Bronchial epithelial cell (primary cell): Measurements from ENCODE around the gene TSG101. TPM values are rescaled to one million over a fixed set of nuclear protein-coding genes. Genes with fewer than 3 reads are reported as not detected.

Source experiments
- DNase-seq: peaks from one replicate; pipeline ENCODE4 v3.0.0-alpha.2; 2010; ENCODE audit warnings: low read depth
- FAIRE-seq: peaks from 2 replicates; lab custom pipeline; 2011; peaks lifted over from hg19 to GRCh38; lab: Jason Lieb, UNC
- H3K27me3 ChIP-seq: 2 replicates; pipeline ENCODE4 v1.5.1; 2011; ENCODE audit warnings: low read length; ENCODE audit not compliant: control insufficient read depth, insufficient read depth
- H3K36me3 ChIP-seq: 2 replicates; pipeline ENCODE4 v1.5.1; 2011; ENCODE audit warnings: low read length; ENCODE audit not compliant: control insufficient read depth, insufficient read depth
- H3K4me3 ChIP-seq: 2 replicates; pipeline ENCODE4 v1.5.1; 2011; ENCODE audit warnings: mild to moderate bottlenecking, low read depth, low read length, control low read depth
- total RNA-seq: library from RNA; depleted of rRNA; stranded (reverse); fragments of >200 nt; gene quantifications from 2 replicates; pipeline ENCODE4 v1.2.1, GENCODE V29; 2014
- TF ChIP-seq, protein P1 (sequence below): IDR thresholded peaks from 2 replicates; pipeline ENCODE4 v1.5.1; 2011; ENCODE audit warnings: mild to moderate bottlenecking, moderate library complexity, low read length, control low read depth, inconsistent platforms; ENCODE audit not compliant: insufficient read depth, severe bottlenecking

The TSG101 gene
- total RNA-seq, 1 donor from 2014 or later: 71.1 TPM

DNA sequence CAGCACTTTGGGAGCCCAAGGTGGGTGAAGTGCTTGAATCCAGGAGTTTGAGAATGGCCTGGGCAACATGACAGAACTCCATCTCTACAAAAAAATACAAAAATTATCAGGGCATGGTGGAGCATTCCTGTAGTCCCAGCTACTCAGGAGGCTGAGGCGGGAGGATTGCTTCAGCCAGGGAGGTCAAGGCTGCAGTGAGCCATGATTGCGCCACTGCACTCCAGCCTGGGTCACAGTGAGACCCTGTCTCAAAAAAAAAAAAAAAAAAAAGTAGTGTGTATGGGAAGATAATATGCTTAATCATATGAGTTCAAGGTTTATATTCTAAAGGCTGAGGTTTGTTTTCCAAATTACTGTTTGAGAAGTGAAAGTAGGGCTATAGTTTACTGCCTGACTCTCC lies 60.3 kb downstream of the TSG101 start:
- TF ChIP-seq, protein P1, sequence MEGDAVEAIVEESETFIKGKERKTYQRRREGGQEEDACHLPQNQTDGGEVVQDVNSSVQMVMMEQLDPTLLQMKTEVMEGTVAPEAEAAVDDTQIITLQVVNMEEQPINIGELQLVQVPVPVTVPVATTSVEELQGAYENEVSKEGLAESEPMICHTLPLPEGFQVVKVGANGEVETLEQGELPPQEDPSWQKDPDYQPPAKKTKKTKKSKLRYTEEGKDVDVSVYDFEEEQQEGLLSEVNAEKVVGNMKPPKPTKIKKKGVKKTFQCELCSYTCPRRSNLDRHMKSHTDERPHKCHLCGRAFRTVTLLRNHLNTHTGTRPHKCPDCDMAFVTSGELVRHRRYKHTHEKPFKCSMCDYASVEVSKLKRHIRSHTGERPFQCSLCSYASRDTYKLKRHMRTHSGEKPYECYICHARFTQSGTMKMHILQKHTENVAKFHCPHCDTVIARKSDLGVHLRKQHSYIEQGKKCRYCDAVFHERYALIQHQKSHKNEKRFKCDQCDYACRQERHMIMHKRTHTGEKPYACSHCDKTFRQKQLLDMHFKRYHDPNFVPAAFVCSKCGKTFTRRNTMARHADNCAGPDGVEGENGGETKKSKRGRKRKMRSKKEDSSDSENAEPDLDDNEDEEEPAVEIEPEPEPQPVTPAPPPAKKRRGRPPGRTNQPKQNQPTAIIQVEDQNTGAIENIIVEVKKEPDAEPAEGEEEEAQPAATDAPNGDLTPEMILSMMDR: no peak
- Histone ChIP-seq H3K4me3 (no peak overlapping the region), H3K27me3 (no peaks in the 10 kb centered on the region), H3K36me3 (no peaks in the 10 kb centered on the region)
- no peak for FAIRE-seq
- DNase-seq: no peak

DNA sequence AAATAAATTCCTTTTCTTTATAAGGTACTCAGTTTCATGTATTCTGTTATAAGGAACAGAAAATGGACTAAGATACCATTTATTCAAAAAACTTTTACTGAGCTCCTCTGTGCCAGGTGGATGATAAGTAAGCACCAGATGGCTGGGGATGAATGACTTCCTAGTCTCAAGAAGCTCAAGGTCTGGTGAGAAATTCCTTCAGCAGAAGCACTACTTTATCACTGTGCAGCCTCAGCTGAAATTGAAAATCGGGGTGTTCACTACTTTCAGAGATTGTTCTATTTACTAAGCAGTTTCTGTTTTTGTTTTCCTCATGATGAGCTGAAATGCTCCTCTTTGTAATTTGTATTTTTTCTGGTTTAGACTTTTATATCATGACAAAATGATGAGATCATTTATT lies 63.3 kb downstream of the TSG101 start:
- FAIRE-seq (no peak), DNase-seq (no peak)
- Histone ChIP-seq H3K4me3 (no peak overlapping the region), H3K27me3 (no peaks in the 10 kb centered on the region), H3K36me3 (no peaks in the 10 kb centered on the region)
- TF ChIP-seq, protein P1: no peak

DNA sequence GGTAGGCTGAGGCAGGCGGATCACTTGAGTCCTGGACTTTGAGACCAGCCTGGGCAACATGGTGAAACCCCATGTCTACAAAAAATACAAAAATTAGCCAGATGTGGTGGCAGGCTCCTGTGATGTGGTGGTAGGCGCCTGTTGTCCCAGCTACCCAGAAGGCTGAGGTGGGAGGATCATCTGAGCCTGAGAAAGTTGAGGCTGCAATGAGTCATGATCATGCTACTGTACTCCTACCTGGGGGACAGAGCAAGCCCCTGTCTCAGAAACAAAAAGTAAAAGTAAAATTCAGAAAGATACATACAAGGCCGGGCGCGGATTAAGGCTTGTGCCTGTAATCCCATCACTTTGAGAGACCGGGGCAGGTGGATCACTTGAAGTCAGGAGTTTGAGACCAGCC lies 64.8 kb downstream of the TSG101 start:
- Histone ChIP-seq H3K36me3 (no peaks in the 10 kb centered on the region), H3K4me3 (no peak overlapping the region), H3K27me3 (no peaks in the 10 kb centered on the region)
- DNase-seq (no peak), FAIRE-seq (no peak)
- TF ChIP-seq, protein P1: no peak

DNA sequence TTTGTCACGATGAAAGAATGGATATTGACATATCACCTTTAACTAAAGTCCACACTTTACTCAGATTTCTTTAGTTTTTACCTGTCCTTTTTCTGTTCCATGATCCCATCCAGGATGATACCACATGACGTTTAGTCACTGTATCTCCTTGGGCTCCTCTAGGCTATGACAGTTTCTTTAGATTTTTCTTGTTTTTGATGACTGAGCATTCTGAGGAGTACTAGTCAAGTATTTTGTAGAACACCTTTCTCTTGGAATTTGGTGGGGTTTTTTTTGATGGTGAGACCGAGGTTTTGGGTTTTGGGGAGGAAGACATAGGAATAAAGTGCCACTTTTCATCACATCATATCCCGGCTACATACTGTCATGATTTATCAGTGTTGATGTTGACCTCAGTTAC lies 67.1 kb downstream of the TSG101 start:
- DNase-seq (no peak), FAIRE-seq (no peak)
- H3K27me3 ChIP-seq: no peaks in the 10 kb centered on the region
- H3K36me3 ChIP-seq: no peaks in the 10 kb centered on the region
- no peak overlapping the region for H3K4me3 ChIP-seq
- TF ChIP-seq, protein P1: no peak

DNA sequence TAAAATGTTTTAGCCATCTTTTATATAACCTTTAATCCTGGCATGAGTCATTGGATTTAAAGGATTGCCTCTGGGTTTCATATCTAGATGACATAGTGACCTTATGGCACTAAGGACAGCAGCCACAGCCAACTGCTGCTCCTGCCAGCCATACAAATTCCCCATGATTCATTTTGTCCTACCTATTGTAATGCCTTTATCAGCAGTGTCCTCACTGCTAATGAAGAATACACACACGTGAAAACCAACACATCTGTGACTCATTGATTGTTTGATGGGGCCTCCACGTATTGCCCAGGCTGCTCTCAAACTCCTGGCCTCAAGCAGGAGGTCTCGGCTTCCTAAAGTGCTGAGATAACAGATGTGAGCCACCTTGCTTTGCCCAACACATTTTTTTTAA lies 69.3 kb downstream of the TSG101 start:
- Histone ChIP-seq H3K27me3 (no peaks in the 10 kb centered on the region), H3K36me3 (no peaks in the 10 kb centered on the region), H3K4me3 (no peak overlapping the region)
- TF ChIP-seq, protein P1: no peak
- no peak for FAIRE-seq
- DNase-seq: peak; percentile 68

DNA sequence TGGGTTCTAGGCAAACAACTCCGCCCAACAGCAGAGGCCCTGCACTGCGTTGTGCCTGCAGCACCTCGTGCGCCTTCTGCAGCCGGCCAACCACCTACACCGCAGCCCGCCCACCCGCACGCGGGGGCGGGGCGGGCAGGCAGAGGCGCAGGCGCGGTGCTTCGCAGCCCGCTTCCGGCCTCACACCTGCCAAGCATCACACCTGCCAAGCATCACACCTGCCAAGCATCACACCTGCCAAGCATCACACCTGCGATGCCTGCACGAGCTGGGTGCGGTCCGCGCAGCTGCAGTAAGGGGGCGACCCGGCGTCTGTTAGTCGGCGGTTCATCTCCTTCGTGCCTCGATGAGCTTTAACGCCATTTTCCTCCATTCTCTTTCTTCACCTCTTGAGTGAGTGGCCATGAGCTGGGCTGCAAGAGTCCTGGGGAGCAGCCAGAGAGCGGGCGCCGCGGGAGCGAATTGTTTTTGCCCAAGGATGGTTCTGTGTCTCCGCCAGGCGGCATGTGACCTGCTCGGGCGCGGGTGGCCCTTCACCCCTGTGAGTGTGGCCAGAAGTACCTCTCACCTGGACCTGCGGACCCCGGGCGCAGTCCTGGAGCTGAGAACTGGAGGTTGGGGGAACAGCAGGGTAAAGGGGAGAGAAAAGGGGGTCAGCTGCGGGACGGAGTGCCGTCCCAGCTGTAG lies 70.9 kb downstream of the TSG101 start, which contains the start of gene LDHAL6A:
LDHAL6A (plus strand) TSS at position 171 of the 687 bp plus-strand sequence. CDS start 825 bp downstream, outside the sequence.
- H3K36me3 ChIP-seq: no peaks in the 10 kb centered on the region
- DNase-seq (no peak), FAIRE-seq (no peak)
- H3K27me3 ChIP-seq: no peaks in the 10 kb centered on the region
- TF ChIP-seq, protein P1: no peak
- no peak within 1 kb of the TSS for H3K4me3 ChIP-seq
